Hepatocyte (in vitro differentiated cells): ENCODE data around the gene POLR3H. TPM values are rescaled to one million over a fixed set of nuclear protein-coding genes. Genes with fewer than 3 reads are reported as not detected.

ENCODE experiments used
- DNase-seq: peaks from one replicate; pipeline ENCODE4 v3.0.0-alpha.2; 2016; ENCODE audit warnings: low spot score
- H2AFZ ChIP-seq: fragments of 200-600 bp; sonication (generic); 2 replicates; pipeline ENCODE4 v1.6.0; 2016; ENCODE audit warnings: antibody characterized with exemption, mild to moderate bottlenecking
- H3K27ac ChIP-seq: fragments of 200-600 bp; sonication (generic); 2 replicates; pipeline ENCODE4 v1.5.1; 2016; ENCODE audit warnings: mild to moderate bottlenecking
- H3K27me3 ChIP-seq: fragments of 200-600 bp; sonication (generic); 2 replicates; pipeline ENCODE4 v1.6.1; 2016
- H3K36me3 ChIP-seq: fragments of 200-600 bp; sonication (generic); replicated peaks from 2 replicates; pipeline ENCODE4 v1.5.1; 2016; ENCODE audit warnings: low read depth; ENCODE audit not compliant: insufficient read depth
- H3K4me1 ChIP-seq: fragments of 200-600 bp; sonication (generic); 2 replicates; pipeline ENCODE4 v1.5.1; 2016; ENCODE audit warnings: mild to moderate bottlenecking, moderate library complexity; ENCODE audit not compliant: insufficient read depth
- H3K4me2 ChIP-seq: fragments of 200-600 bp; sonication (generic); 2 replicates; pipeline ENCODE4 v1.6.0; 2016
- H3K4me3 ChIP-seq: fragments of 200-600 bp; sonication (generic); 2 replicates; pipeline ENCODE4 v1.5.1; 2016; ENCODE audit warnings: mild to moderate bottlenecking
- H3K79me2 ChIP-seq: fragments of 200-600 bp; sonication (generic); 2 replicates; pipeline ENCODE4 v1.6.0; 2017; ENCODE audit warnings: mild to moderate bottlenecking
- H3K9me2 ChIP-seq: fragments of 200-600 bp; sonication (generic); replicated peaks from 2 replicates; pipeline ENCODE4 v1.6.0; 2017; ENCODE audit warnings: mild to moderate bottlenecking; ENCODE audit not compliant: insufficient read depth
- H3K9me3 ChIP-seq: fragments of 200-600 bp; sonication (generic); 2 replicates; pipeline ENCODE4 v1.5.1; 2016; ENCODE audit warnings: low read depth, mild to moderate bottlenecking
- H4K20me1 ChIP-seq: fragments of 200-600 bp; sonication (generic); 2 replicates; pipeline ENCODE4 v1.6.0; 2016; ENCODE audit warnings: mild to moderate bottlenecking; ENCODE audit not compliant: insufficient read depth, poor library complexity, severe bottlenecking
- EZH2 ChIP-seq: fragments of 200-600 bp; sonication (generic); IDR thresholded peaks from 2 replicates; pipeline ENCODE4 v1.6.1; 2016; ENCODE audit warnings: antibody characterized with exemption, mild to moderate bottlenecking, borderline replicate concordance
- EZH2phosphoT487 ChIP-seq: fragments of 200-600 bp; sonication (generic); IDR thresholded peaks from one replicate; pipeline ENCODE4 v1.6.1; 2018; ENCODE audit warnings: antibody characterized with exemption, mild to moderate bottlenecking, low read depth, moderate library complexity; ENCODE audit not compliant: unreplicated experiment, severe bottlenecking
- WGBS: methylation state at CpG from one replicate; pipeline ENCODE4 v1.1.6; 2016; ENCODE audit warnings: low lambda C conversion rate; ENCODE audit errors: missing lambda C conversion rate; 5-methylcytosine and 5-hydroxymethylcytosine counted together
- polyA plus RNA-seq: library from polyadenylated mRNA; unstranded; fragments of >200 nt; fragmentation: Nextera tagmentation; extraction: Ambion mirVana; gene quantifications from 2 replicates; pipeline ENCODE4 v1.2.1, GENCODE V29; 2016
- total RNA-seq: library from RNA; depleted of rRNA; stranded (reverse); fragments of >200 nt; gene quantifications from 2 replicates; pipeline ENCODE4 v1.2.3, GENCODE V29; 2014
- TF ChIP-seq, protein P1 (sequence below): fragments of 200-600 bp; sonication (generic); IDR thresholded peaks from 2 replicates; pipeline ENCODE4 v1.5.1; 2016; ENCODE audit warnings: antibody characterized with exemption, mild to moderate bottlenecking; ENCODE audit not compliant: poor library complexity

Gene POLR3H
- total and polyA plus RNA-seq, 2 experiments from 2014 or later = 14.5 to 41.1 TPM

DNA sequence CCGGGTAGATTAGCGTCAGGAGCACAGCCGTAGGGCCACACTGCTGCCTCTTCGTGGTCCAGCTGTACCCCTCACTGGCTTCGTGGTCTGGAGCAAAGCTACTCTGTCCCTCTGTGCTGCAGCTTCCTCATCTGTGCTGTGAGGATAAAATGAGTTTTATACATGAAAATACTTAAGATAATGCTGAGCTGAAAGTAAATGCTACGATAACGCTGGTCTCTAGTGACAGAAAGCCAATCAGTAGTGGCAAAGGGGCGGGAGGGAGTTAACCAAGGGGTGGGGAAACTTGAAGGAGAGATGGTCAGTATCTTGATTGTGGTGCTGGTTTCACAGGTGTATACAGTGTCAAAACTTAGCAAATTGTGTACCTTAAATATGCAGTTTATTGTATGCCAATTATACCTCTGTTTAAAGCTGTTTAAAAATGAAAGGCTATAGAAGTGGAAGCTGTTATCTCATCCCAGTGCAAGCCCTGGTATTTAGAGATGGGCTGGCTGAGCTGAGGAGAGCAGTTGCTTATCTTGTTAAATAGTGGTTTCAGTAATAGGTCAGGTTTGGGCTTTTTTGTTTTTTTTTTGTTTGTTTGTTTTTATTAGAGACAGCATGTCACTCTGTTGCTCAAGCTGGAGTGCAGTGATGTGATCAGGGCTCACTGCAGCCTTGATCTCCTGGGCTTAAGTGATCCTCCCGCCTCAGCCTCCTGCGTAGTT is 38.6 kb downstream of the POLR3H start:
- peaks cover 40% of the 10 kb centered on the region for H3K79me2 ChIP-seq
- no peak overlapping the region for H3K27ac ChIP-seq
- DNase-seq = no peak
- H2AFZ ChIP-seq = no peak overlapping the region
- H3K4me3 ChIP-seq = no peak overlapping the region
- no peaks in the 10 kb centered on the region for H3K27me3 ChIP-seq
- H3K36me3 ChIP-seq = no peaks in the 10 kb centered on the region
- no peaks in the 10 kb centered on the region for H3K9me3 ChIP-seq
- no peaks in the 10 kb centered on the region for H3K9me2 ChIP-seq
- no peaks in the 10 kb centered on the region for H3K4me1 ChIP-seq
- H3K4me2 ChIP-seq = no peak overlapping the region
- WGBS = 90% methylated on average over 10 of the region's 10 CpGs
- TF ChIP-seq, protein P1, sequence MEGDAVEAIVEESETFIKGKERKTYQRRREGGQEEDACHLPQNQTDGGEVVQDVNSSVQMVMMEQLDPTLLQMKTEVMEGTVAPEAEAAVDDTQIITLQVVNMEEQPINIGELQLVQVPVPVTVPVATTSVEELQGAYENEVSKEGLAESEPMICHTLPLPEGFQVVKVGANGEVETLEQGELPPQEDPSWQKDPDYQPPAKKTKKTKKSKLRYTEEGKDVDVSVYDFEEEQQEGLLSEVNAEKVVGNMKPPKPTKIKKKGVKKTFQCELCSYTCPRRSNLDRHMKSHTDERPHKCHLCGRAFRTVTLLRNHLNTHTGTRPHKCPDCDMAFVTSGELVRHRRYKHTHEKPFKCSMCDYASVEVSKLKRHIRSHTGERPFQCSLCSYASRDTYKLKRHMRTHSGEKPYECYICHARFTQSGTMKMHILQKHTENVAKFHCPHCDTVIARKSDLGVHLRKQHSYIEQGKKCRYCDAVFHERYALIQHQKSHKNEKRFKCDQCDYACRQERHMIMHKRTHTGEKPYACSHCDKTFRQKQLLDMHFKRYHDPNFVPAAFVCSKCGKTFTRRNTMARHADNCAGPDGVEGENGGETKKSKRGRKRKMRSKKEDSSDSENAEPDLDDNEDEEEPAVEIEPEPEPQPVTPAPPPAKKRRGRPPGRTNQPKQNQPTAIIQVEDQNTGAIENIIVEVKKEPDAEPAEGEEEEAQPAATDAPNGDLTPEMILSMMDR = no peak
- TF ChIP-seq EZH2phosphoT487 = no peak
- TF ChIP-seq EZH2 = no peak
- peaks cover 2% of the 10 kb centered on the region for H4K20me1 ChIP-seq

- no peaks in the 10 kb centered on the region for H3K9me2 ChIP-seq
- no peak overlapping the region for H3K27ac ChIP-seq
- H3K9me3 ChIP-seq = no peaks in the 10 kb centered on the region
- 95% methylated on average over 4 of the region's 4 CpGs for WGBS
- H3K4me2 ChIP-seq = no peak overlapping the region
- no peaks in the 10 kb centered on the region for H3K27me3 ChIP-seq
- no peaks in the 10 kb centered on the region for H3K4me1 ChIP-seq
- peaks cover 2% of the 10 kb centered on the region for H4K20me1 ChIP-seq
- peaks cover 48% of the 10 kb centered on the region for H3K79me2 ChIP-seq
- TF ChIP-seq, protein P1 = no peak
- TF ChIP-seq EZH2 = no peak
- no peak for TF ChIP-seq EZH2phosphoT487
- no peak for DNase-seq
- H2AFZ ChIP-seq = no peak overlapping the region
- no peak overlapping the region for H3K4me3 ChIP-seq
- no peaks in the 10 kb centered on the region for H3K36me3 ChIP-seq
Measured at GRCh38 chr22:41504816-41505215, 39.5 kb downstream of the POLR3H start.

DNA sequence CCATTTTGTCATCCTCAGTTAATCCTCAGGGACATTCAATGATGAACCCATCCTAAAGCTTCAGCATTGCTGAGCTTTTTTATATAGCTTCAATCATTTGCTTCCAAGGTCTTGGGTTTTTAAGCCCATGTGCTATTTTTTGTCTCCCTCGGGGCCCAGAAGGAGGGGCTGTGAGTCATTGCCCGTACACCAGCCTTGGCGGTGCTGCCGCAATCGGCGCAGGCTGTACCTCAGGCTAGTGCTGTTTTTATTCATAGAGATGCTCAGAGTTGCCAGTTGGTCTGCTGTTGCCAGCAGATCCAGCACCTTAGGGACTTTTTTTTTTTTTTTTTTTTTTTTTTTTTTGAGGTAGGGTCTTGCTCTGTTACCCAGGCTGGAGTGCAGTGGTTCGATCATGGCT is 39.9 kb downstream of the POLR3H start:
- no peaks in the 10 kb centered on the region for H3K36me3 ChIP-seq

More for the DNA sequence above, 39.9 kb downstream of the POLR3H start:
- Histone ChIP-seq H2AFZ (no peak overlapping the region), H3K27me3 (no peaks in the 10 kb centered on the region), H3K4me3 (no peak overlapping the region), H4K20me1 (peaks cover 2% of the 10 kb centered on the region), H3K27ac (no peak overlapping the region), H3K9me3 (no peaks in the 10 kb centered on the region), H3K79me2 (peaks cover 52% of the 10 kb centered on the region), H3K4me2 (no peak overlapping the region), H3K9me2 (no peaks in the 10 kb centered on the region), H3K4me1 (no peaks in the 10 kb centered on the region)
- DNase-seq = no peak
- TF ChIP-seq, protein P1 = no peak
- no peak for TF ChIP-seq EZH2phosphoT487
- TF ChIP-seq EZH2 = no peak
- WGBS = 95% methylated on average over 7 of the region's 7 CpGs
